IPS DF 6.9 (cell line): Measurements from ENCODE around the gene BEND6.
A peak's percentile ranks its signal among the peaks of the same experiment; 100 is the strongest.

Experiments
- DNase-seq: peaks from one replicate; pipeline ENCODE4 v3.0.0-alpha.2; 2013; ENCODE audit warnings: low read depth, low spot score
- H3K27ac ChIP-seq: one replicate; pipeline ENCODE4 v1.5.1; 2013; ENCODE audit warnings: low read length, control low read depth
- H3K27me3 ChIP-seq: 2 replicates; pipeline ENCODE4 v1.6.1; 2013; ENCODE audit warnings: mild to moderate bottlenecking, low read length; ENCODE audit not compliant: control insufficient read depth, insufficient read depth
- H3K36me3 ChIP-seq: 2 replicates; pipeline ENCODE4 v1.6.1; 2013; ENCODE audit warnings: low read length; ENCODE audit not compliant: control insufficient read depth, insufficient read depth
- H3K4me1 ChIP-seq: 2 replicates; pipeline ENCODE4 v1.6.1; 2013; ENCODE audit warnings: low read length; ENCODE audit not compliant: control insufficient read depth, insufficient read depth
- H3K4me3 ChIP-seq: 2 replicates; pipeline ENCODE4 v1.5.1; 2013; ENCODE audit warnings: mild to moderate bottlenecking, low read length
- H3K9me3 ChIP-seq: 2 replicates; pipeline ENCODE4 v1.6.1; 2013; ENCODE audit warnings: low read length, inconsistent platforms; ENCODE audit not compliant: control insufficient read depth, insufficient read depth
- WGBS: extraction: QIAGEN DNeasy Blood & Tissue Kit; methylation state at CpG from one replicate; pipeline ENCODE4 v1.1.7; 2013; ENCODE audit warnings: mixed read lengths, missing lambda C conversion rate; ENCODE audit not compliant: insufficient read length, insufficient coverage; 5-methylcytosine and 5-hydroxymethylcytosine counted together

Gene BEND6, protein sequence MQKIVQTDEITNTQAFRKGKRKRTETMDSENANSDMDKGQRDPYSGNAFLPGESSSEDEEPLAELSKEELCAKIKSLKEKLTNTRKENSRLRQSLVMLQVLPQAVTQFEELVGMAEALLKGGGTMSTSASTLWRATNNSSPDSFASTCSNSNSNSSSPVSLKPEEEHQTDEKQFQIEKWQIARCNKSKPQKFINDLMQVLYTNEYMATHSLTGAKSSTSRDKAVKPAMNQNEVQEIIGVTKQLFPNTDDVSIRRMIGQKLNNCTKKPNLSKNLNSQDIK

DNA sequence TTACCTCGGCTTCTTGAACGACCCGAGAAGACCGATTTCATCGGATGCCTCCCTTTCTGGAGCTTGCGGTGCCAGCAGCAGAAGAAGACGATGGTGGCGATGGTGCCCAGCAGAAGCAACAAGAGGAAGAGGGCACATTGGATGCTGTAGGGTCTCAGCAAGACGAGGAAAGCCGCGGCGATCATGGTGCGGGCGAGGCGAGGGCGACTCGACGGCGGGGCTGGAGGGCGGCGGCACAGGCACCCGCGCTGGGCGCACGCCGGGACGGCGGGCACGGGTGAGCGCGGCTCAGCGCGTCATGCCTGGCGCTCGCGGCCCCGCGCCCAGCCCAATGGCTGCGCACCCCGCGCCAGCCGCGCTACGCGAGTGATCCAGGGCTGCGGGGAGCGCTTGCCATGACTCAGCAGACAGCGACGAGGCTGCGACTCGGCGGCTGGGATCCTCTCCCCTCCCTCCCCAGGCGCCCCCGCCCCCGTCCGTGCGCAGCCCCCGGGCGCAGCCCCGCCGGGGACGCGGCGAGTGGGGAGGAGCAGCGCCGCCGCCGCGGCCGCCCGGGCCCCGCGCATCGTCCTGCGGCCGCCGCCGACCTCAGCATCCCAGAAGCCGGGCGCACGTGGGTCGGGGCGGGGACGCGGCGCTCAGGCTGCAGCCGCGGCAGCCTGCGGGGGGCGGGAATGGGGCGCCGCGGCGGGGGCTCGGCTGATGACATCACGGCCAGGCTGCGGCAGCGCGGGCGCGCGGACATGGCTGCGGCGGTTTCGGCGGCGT lies at the start of gene BEND6:
BEND6 (plus strand) TSS at position 705 of the 768 bp plus-strand sequence. CDS start 26,704 bp downstream, outside the sequence.
- no peak for DNase-seq
- no CpG with 5 or more reads among the region's 107 CpGs for WGBS
- no peak within 1 kb of the TSS for H3K27ac ChIP-seq
- peak within 1 kb of the TSS; percentile 62 for H3K4me3 ChIP-seq
- no peaks in the 10 kb centered on the region for H3K36me3 ChIP-seq
- H3K27me3 ChIP-seq = peaks cover 10% of the 10 kb centered on the region; the same call in 1 of the 2 replicates
- H3K4me1 ChIP-seq = peaks cover 2% of the 10 kb centered on the region; the same call in 1 of the 2 replicates
- no peaks in the 10 kb centered on the region for H3K9me3 ChIP-seq

DNA sequence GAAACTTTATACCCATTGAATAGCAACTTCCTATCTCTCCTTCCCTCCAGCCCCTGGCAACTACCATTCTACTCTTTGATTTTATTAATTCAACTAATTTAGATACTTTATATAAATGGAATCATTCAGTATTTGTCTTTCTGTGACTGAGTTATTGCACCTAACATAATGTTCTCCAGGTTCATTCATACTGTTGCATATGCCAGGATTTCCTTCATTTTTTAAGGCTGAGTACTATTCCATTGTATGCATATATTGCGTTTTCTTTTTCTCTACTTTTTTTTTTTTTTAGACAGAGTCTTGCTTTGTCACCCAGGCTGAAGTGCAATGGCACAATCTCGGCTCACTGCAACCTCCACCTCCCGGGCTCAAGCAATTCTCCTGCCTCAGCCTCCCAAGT lies 49.5 kb upstream of the BEND6 start:
- Histone ChIP-seq H3K4me3 (no peak overlapping the region), H3K27me3 (no peaks in the 10 kb centered on the region), H3K9me3 (no peaks in the 10 kb centered on the region), H3K36me3 (no peaks in the 10 kb centered on the region), H3K27ac (no peak overlapping the region), H3K4me1 (peaks cover 1% of the 10 kb centered on the region)
- WGBS = no CpG with 5 or more reads among the region's 3 CpGs
- DNase-seq = no peak

DNA sequence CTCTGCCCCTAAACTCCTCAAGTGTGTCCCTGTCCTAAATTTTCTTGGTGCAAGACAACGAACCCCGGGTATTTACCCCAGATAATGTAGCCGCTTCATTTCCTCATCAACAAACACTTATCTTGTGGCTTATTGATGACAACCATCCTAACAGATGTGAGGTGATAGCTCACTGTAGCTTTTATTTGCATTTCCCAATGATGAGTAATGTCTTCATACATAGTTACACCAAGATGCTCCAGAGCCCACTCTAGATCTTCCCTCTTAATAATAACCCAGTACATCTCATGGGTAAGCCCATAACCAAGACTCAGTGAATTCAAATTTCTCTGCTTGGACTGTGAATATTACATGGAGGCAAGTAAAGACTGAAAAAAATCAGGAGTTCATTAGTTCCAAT lies 48.2 kb upstream of the BEND6 start:
- H3K9me3 ChIP-seq = no peaks in the 10 kb centered on the region
- H3K27ac ChIP-seq = no peak overlapping the region

DNA sequence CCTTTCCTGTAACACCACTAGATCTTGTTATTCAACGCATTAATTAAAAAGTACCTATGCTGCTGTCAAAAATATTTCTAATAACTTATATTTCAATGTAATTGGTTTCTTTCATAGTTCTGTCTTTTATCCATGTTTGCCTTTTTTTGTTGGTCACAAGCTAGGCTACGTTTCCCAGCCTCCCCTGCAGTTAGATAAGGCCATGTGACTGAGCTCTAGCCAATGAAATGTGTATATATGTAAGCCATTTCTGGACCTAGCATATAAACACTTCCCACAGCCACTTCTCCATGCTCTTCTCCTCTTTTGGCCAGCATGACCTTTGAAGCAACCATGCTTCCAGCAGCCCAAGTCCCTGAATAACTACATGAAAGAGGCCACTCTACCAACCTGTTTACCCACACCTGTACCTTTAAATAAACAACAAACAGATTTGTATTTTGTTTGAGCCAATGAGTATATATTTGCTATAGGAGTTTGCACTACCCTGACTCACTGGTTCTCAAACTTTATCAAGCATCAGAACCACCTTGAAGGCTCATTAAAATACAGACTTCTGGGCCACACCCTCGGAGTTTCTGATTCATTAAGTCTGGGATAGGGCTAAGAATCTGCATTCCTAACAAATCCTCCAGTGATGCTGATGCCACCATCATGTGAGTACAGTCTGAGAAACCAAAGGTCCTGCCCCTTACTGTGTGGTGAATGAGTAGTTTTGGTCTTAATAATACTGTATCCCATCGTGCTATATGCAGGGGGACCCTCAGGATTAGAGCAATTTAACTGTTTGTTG lies 45.6 kb upstream of the BEND6 start:
- Histone ChIP-seq H3K27me3 (no peaks in the 10 kb centered on the region), H3K27ac (no peak overlapping the region)
- DNase-seq = no peak

More for the DNA sequence above, 48.2 kb upstream of the BEND6 start:
- peaks cover 1% of the 10 kb centered on the region for H3K4me1 ChIP-seq
- no peaks in the 10 kb centered on the region for H3K27me3 ChIP-seq
- DNase-seq = no peak
- H3K4me3 ChIP-seq = no peak overlapping the region
- no CpG with 5 or more reads among the region's 3 CpGs for WGBS
- H3K36me3 ChIP-seq = no peaks in the 10 kb centered on the region

DNA sequence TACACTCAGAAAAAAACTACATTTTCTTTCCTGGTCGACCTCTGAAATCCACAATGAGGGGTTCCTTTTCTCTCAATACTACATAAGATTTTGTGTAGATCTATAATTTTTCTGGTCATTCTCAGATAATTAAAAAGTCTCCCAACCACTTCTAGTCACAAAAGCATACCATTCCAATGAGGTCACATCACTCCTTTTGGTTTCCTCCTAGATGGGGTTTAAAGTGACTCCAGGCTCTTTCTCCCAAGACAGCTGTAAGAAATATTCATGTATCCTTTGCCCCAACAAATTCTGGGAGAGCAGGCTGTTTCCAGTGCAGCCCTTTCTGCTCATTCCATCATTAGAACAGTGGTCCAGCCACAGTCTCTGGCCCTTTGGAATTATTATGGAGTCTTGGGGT lies 43.1 kb upstream of the BEND6 start:
- Histone ChIP-seq H3K4me1 (peaks cover 2% of the 10 kb centered on the region; the same call in 1 of the 2 replicates), H3K36me3 (no peaks in the 10 kb centered on the region), H3K9me3 (no peaks in the 10 kb centered on the region), H3K27ac (no peak overlapping the region), H3K27me3 (no peaks in the 10 kb centered on the region), H3K4me3 (no peak overlapping the region)
- DNase-seq = peak; percentile 18
- WGBS = no CpG with 5 or more reads among the region's 1 CpG

More for the DNA sequence above, 45.6 kb upstream of the BEND6 start:
- Histone ChIP-seq H3K36me3 (no peaks in the 10 kb centered on the region), H3K9me3 (no peaks in the 10 kb centered on the region), H3K4me1 (peaks cover 2% of the 10 kb centered on the region), H3K4me3 (no peak overlapping the region)
- no CpG with 5 or more reads among the region's 4 CpGs for WGBS

DNA sequence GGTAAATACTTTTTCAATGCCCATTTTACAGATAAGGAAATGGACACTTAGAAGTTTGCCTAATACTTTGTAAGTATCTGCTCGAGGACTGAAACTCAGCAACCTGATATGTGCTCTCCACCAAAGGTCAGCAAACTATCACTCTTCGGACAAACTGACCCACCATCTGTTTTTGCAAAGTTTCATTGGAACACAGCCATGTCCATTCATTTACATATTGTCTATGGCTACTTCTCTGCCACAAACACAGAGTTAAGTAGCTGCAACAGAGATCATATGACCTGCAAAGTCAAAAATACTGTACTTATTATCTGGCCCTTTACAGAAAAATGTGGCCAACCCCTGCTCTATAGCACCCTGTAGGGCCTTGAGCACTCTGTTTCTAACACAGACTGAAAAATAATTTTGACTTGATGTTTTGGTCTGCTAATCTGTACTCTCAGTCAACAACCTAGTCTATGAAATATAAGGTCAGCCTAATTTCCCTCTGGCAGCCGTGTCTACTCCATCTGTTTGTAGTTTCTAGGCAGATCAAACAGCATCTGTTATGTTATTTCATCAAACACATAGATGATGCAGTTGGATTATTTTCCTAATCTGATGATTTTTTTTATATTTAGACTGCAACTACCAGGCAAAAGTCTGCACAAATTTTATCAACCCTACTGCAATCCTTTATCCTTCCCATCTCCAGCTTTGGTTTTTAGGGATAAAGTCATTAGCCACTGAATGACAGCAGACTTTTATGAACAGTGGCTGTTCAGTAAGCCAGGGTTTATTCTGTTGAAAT lies 41.4 kb upstream of the BEND6 start:
- no CpG with 5 or more reads among the region's 3 CpGs for WGBS
- no peaks in the 10 kb centered on the region for H3K9me3 ChIP-seq
- H3K36me3 ChIP-seq = no peaks in the 10 kb centered on the region
- peaks cover 2% of the 10 kb centered on the region; the same call in 1 of the 2 replicates for H3K4me1 ChIP-seq
- H3K27ac ChIP-seq = no peak overlapping the region
- no peaks in the 10 kb centered on the region for H3K27me3 ChIP-seq
- no peak overlapping the region for H3K4me3 ChIP-seq
- no peak for DNase-seq

DNA sequence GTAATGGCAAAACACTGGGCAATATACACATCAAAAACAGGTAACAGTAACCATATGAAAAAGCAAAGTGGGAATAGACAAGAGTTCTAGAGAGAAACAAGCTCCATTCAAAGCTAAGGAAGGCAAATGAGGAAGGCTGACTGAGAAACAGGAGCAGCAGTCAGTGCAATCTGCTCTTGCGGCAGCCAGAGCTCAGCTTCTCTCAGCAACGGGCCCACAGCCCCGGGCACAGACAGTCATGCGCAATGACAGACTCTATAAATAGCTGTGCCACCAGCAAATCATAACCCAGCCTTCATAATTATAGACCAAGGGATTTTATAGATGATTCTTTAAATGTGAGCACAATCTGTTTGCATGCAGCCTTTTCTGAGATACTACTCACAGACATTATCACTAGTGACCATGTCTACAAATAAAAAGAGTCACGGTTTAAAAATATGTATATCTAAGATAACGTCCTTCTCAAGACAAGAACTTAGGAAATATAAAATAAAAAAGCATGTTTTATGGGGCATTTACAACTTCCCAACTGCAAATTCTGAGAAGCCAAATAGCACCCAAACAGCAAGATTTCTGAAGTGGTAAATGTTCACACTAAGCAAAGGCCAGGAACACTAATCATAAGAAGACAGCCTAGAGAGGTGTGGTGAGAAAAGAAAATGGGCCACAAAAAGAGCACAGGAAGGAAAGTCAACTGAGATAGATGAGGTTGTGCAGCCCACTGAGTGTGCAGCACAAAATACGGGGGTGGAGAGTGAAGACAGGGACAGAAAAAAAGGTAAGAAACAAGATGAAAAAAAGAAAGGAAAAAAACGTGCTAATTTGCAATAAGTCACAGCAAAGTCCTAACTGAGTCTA lies 39.9 kb upstream of the BEND6 start:
- no peak for DNase-seq
- H3K4me3 ChIP-seq = no peak overlapping the region

DNA sequence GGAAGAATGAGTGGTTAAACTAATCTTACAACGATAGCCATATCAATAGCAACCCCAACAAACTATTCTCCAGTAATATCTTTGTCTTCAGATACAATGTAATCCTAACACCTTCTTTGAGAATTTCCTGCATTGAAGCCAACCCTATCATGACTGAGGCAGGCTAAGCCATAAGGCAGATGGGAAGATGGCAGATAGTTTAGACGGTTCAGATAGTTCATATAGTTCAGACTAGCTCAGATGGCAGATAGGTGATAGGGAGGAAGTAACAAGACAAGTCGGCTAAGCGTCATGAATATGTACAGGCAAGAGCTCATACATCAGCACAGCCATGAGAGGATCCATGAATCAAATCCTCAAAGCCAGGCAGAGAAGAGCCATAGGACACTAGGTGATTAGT lies 39.1 kb upstream of the BEND6 start:
- no peak for DNase-seq
- H3K9me3 ChIP-seq = no peaks in the 10 kb centered on the region
- WGBS = no CpG with 5 or more reads among the region's 4 CpGs
- H3K27ac ChIP-seq = no peak overlapping the region
- H3K4me3 ChIP-seq = no peak overlapping the region
- H3K27me3 ChIP-seq = no peaks in the 10 kb centered on the region
- H3K4me1 ChIP-seq = peaks cover 2% of the 10 kb centered on the region; the same call in 1 of the 2 replicates
- no peaks in the 10 kb centered on the region for H3K36me3 ChIP-seq

More for the DNA sequence above, 39.9 kb upstream of the BEND6 start:
- Histone ChIP-seq H3K27me3 (no peaks in the 10 kb centered on the region), H3K27ac (no peak overlapping the region), H3K4me1 (peaks cover 2% of the 10 kb centered on the region; the same call in 1 of the 2 replicates), H3K36me3 (no peaks in the 10 kb centered on the region), H3K9me3 (no peaks in the 10 kb centered on the region)
- no CpG with 5 or more reads among the region's 8 CpGs for WGBS

DNA sequence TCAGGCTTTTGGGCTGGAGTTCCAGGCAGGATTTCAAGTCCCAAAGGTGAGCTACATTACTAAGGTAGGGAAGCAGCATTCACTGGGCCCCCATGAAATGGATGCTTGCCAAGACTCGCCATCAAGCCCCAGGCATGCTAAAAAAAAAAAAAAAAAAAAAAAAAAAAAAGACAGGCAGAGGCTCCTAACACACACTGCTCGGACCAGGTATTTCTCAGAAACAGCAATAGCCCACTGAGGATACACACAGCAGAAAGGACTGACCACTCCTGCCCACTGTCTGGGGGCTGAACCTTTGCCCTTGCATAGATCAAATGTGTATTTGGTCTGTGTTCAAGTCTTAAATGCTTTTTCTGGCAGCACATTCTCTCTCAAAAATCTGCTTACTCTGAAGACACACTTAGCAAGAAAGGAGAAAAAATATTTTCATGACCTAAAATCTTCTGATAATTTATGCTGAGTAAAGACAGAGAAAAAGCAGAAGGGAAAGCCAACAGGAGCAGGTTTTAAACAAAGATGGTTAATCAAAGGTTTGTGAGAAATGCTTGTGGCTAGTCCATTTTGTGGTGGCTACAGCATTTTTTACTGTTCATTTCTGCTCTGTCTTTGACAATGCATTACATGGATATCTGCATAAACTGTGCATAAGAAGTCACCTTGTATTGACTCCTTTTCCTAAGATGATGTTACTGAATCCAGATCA lies 37.9 kb upstream of the BEND6 start:
- Histone ChIP-seq H3K36me3 (no peaks in the 10 kb centered on the region), H3K9me3 (no peaks in the 10 kb centered on the region), H3K4me1 (peaks cover under 1% of the 10 kb centered on the region; the same call in 1 of the 2 replicates), H3K27ac (no peak overlapping the region), H3K4me3 (no peak overlapping the region), H3K27me3 (no peaks in the 10 kb centered on the region)
- no CpG with 5 or more reads among the region's 2 CpGs for WGBS
- DNase-seq = no peak
